Adrenal gland (tissue), 12 donors: Measurements from ENCODE around the gene RAP1GAP2. TPM values are rescaled to one million over a fixed set of nuclear protein-coding genes. Genes with fewer than 3 reads are reported as not detected.
A peak's percentile ranks its signal among the peaks of the same experiment; 100 is the strongest.

Experiments used
- DNase-seq, 7 donors: peaks; one replicate each; pipeline ENCODE4 v3.0.0-alpha.2; 2019 to 2020
- H3K27ac ChIP-seq, 5 donors: fragments of 200-600 bp; sonication (generic) in 4 of 5; 1 replicate in 3 of 5; 2 replicates in 2 of 5; pipeline versions ENCODE4 v1.5.1 to v1.8.0; 2016 to 2020; ENCODE audit warnings: mild to moderate bottlenecking in 1 of 5
- H3K27me3 ChIP-seq: fragments of 200-600 bp; 2 replicates; pipeline ENCODE4 v1.8.0; 2021
- H3K36me3 ChIP-seq, 2 donors: fragments of 200-600 bp; replicated peaks in 1 of 2; 1 replicate in 1 of 2; 2 replicates in 1 of 2; pipeline versions ENCODE4 v1.5.1 to v1.8.0; 2018 to 2022
- H3K4me1 ChIP-seq, 2 donors: fragments of 200-600 bp; replicated peaks in 1 of 2; 1 replicate in 1 of 2; 2 replicates in 1 of 2; pipeline versions ENCODE4 v1.5.1 to v1.8.0; 2018 to 2021
- H3K4me3 ChIP-seq, 4 donors: fragments of 200-600 bp; sonication (generic) in 3 of 4; one replicate each; pipeline ENCODE4 v1.5.1; 2016 to 2018
- H3K9me3 ChIP-seq, 3 donors: fragments of 200-600 bp; sonication (generic) in 1 of 3; replicated peaks in 1 of 3; 1 replicate in 2 of 3; 2 replicates in 1 of 3; pipeline versions ENCODE4 v1.5.1 to v1.8.0; 2016 to 2021
- CTCF ChIP-seq, 6 experiments: fragments of 450-650 bp in 4 of 6; fragments of 200-600 bp in 2 of 6; sonication (generic) in 1 of 6; IDR thresholded peaks; 1 replicate in 5 of 6; 2 replicates in 1 of 6; pipeline versions ENCODE4 v1.5.1 to v1.8.0; 2016 to 2021; ENCODE audit warnings: antibody characterized with exemption in 6 of 6, mild to moderate bottlenecking in 2 of 6, moderate library complexity in 1 of 6
- POLR2A ChIP-seq, 2 donors: fragments of 450-650 bp; IDR thresholded peaks; one replicate each; pipeline ENCODE4 v1.6.1; 2017; ENCODE audit warnings: antibody characterized with exemption in 2 of 2, mild to moderate bottlenecking in 2 of 2, moderate library complexity in 1 of 2
- WGBS, 4 donors: extraction: QIAGEN DNeasy Blood & Tissue Kit in 2 of 4; methylation state at CpG; one replicate each; pipeline versions ENCODE4 v1.1.5 to v1.1.7; 2013 to 2017; 5-methylcytosine and 5-hydroxymethylcytosine counted together
- intact Hi-C, 2 donors: fragments of 100-400 bp; cut with DNase I; formaldehyde crosslinking; loops; one replicate each; pipeline versions ENCODE4 v1.14.1 to v1.15.0; 2022 to 2023
- polyA plus RNA-seq, 3 donors: library from polyadenylated mRNA; stranded (reverse); fragments of 200-250 nt in 2 of 3; fragments of 350-450 nt in 1 of 3; fragmentation: Illumina TruSeq in 1 of 3; extraction: RNeasy Lipid Tissue Mini Kit (QIAGEN cat#74804) in 1 of 3; gene quantifications; one replicate each; pipeline ENCODE4 v1.2.3, GENCODE V29; 2013 to 2014
- total RNA-seq, 9 donors: library from RNA; depleted of rRNA in 4 of 9; stranded (reverse); fragments of >200 nt in 4 of 9; fragments of 120-200 nt in 1 of 9; fragmentation: NEBNext Ultra II Directional in 1 of 9; extraction: Animal tissue kit (Norgen Biotek cat#: 25700) in 1 of 9; gene quantifications; one replicate each; pipeline versions ENCODE4 v1.1.0 to v1.2.4, GENCODE V29; 2013 to 2023
- donor health status: healthy with polysubstance abuse.
- donor health status: Bipolar disorder and iron deficiency.
- donor health status: DM: yes; HTN: yes; CAD: no.
- donor health status: DM: no; HTN: no; CAD: no.
- donor health status: DM: no; HTN: no; CAD: no.
- donor health status: DM: yes; HTN: yes; CAD: no.

Gene RAP1GAP2
- total and polyA plus RNA-seq, 12 donors = 4.2 to 20.4 (median 6.9) TPM

- H3K36me3 ChIP-seq = no peaks in the 10 kb centered on the region
Observed at GRCh38 chr17:2972749-2973148, 176.5 kb downstream of the RAP1GAP2 start.

GRCh38 chr17:2974347-2974746 is 178.1 kb downstream of the RAP1GAP2 start:
- 70 to 97% (median 77%) methylated on average over 1 of the region's 1 CpG for WGBS, 4 donors
- H3K36me3 ChIP-seq = no peaks in the 10 kb centered on the region
- intact Hi-C loops = no loop called here
- H3K4me1 ChIP-seq = no peaks in the 10 kb centered on the region
- no peaks in the 10 kb centered on the region for H3K27me3 ChIP-seq
- TF ChIP-seq POLR2A (IDR thresholded peaks at IDR 0.05) = no peak
- H3K27ac ChIP-seq = no peak overlapping the region
- no peak for DNase-seq
- no peak overlapping the region for H3K4me3 ChIP-seq
- no peaks in the 10 kb centered on the region for H3K9me3 ChIP-seq

More at GRCh38 chr17:2972749-2973148, 176.5 kb downstream of the RAP1GAP2 start:
- peak in 1 of 7 donors; percentile 2 for DNase-seq
- 67 to 78% (median 75%) methylated on average over 4 of the region's 4 CpGs for WGBS, 4 donors
- Histone ChIP-seq H3K27me3 (no peaks in the 10 kb centered on the region), H3K4me3 (no peak overlapping the region), H3K27ac (no peak overlapping the region), H3K4me1 (no peaks in the 10 kb centered on the region), H3K9me3 (no peaks in the 10 kb centered on the region)
- TF ChIP-seq CTCF (IDR thresholded peaks at IDR 0.05) (no peak), POLR2A (IDR thresholded peaks at IDR 0.05) (no peak)
- intact Hi-C loops = no loop called here

GRCh38 chr17:2975469-2975958 is 179.3 kb downstream of the RAP1GAP2 start:
- H3K4me1 ChIP-seq = no peaks in the 10 kb centered on the region
- intact Hi-C loops = no loop called here
- H3K9me3 ChIP-seq = no peaks in the 10 kb centered on the region
- peak overlapping the region in 1 of 4 donors; percentile 41 for H3K4me3 ChIP-seq
- TF ChIP-seq CTCF (IDR thresholded peaks at IDR 0.05) = no peak
- no peak for TF ChIP-seq POLR2A (IDR thresholded peaks at IDR 0.05)
- 59 to 71% (median 66%) methylated on average over 8 of the region's 8 CpGs for WGBS, 4 donors
- no peaks in the 10 kb centered on the region for H3K27me3 ChIP-seq
- no peaks in the 10 kb centered on the region for H3K36me3 ChIP-seq
- peak in 5 of 7 donors; percentile 33 to 57 (median 46) for DNase-seq
- no peak overlapping the region for H3K27ac ChIP-seq

GRCh38 chr17:2977157-2977556 is 180.9 kb downstream of the RAP1GAP2 start:
- Histone ChIP-seq H3K36me3 (no peaks in the 10 kb centered on the region), H3K4me1 (peaks cover 0 to under 1% of the 10 kb centered on the region in 2 donors), H3K9me3 (no peaks in the 10 kb centered on the region), H3K27ac (no peak overlapping the region), H3K27me3 (no peaks in the 10 kb centered on the region), H3K4me3 (no peak overlapping the region)
- WGBS, 4 donors = 89 to 93% (median 91%) methylated on average over 3 of the region's 3 CpGs
- TF ChIP-seq POLR2A (IDR thresholded peaks at IDR 0.05) (no peak), CTCF (IDR thresholded peaks at IDR 0.05) (no peak)
- DNase-seq = peak in 1 of 7 donors; percentile 3
- intact Hi-C loops = no loop called here

- Histone ChIP-seq H3K4me3 (no peak overlapping the region), H3K36me3 (no peaks in the 10 kb centered on the region), H3K9me3 (no peaks in the 10 kb centered on the region), H3K27ac (no peak overlapping the region), H3K27me3 (no peaks in the 10 kb centered on the region), H3K4me1 (peaks cover 0 to 9% of the 10 kb centered on the region in 2 donors)
- peak in 1 of 7 donors; percentile 6 for DNase-seq
- intact Hi-C loops = no loop called here
- no peak for TF ChIP-seq POLR2A (IDR thresholded peaks at IDR 0.05)
- TF ChIP-seq CTCF (IDR thresholded peaks at IDR 0.05) = no peak
- WGBS, 4 donors = 79 to 88% (median 83%) methylated on average over 9 of the region's 9 CpGs
Observed at GRCh38 chr17:2978116-2978515, 181.9 kb downstream of the RAP1GAP2 start.
